Ramos (cell line): ENCODE measurements around the gene BBC3.
"Not testable (repeated sequence)": the region's sequence is repeated elsewhere in the genome, so short reads cannot be mapped to it uniquely, and the experiment has no call there.

Source experiments
- in situ Hi-C: fragments of 300-500 bp; cut with MboI; formaldehyde crosslinking; loops from one replicate; pipeline ENCODE4 v1.14.3; 2022; ENCODE audit warnings: low sequenced_read_pairs; ENCODE audit not compliant: unreplicated experiment

The BBC3 gene

DNA sequence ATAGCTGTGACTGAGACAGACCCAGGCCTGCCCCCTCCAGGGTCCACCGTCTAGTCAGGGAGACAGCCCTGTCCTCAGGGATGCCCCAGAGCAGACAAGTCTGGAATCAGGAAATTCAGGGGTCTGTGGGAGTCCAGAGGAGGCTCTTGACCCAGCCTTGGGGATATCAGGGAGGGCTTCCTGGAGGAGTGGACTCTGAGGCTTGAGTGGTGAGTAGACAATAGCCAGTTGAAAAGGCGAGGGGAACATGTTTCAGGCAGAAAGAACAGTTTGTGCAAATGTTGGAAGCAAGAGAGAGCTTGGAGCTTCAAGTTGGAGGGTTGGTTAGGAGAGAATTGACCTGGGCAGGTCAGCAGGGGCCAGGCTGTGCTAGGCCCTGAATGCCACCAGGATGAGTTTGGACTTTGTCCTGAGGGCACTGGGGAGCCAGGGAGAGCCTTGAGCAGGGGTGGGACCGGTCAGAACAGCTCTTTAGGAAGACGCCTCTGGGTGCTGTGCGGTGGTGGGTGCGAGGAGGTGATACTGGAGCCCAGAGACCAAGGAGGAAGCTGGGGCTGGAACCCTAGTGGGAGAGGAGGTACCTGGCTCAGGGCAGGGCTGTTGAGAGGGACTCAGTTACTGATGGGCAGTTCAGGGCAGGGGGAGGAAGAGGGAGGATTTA, 28.0 kb upstream of the BBC3 start:
- in situ Hi-C loops = no loop called here

DNA sequence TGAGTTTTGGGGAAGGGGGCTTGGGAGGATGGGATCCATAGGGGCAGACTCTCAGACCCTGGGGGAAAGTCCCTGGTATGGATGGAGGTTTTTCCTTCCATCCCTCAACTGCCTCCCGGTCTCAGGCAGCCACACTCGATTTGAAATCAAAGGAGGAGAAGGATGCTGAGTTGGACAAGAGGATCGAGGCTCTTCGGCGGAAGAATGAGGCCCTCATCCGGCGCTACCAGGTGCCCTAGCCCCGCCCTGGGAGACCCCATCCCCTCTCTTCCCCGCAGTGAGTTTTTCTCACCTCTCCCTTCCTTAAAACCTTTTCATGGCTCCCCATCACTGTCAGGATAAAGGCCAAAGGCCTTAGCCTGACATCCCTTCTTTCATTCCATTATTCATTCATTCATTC, 27.4 kb upstream of the BBC3 start:
- in situ Hi-C loops = no loop called here

DNA sequence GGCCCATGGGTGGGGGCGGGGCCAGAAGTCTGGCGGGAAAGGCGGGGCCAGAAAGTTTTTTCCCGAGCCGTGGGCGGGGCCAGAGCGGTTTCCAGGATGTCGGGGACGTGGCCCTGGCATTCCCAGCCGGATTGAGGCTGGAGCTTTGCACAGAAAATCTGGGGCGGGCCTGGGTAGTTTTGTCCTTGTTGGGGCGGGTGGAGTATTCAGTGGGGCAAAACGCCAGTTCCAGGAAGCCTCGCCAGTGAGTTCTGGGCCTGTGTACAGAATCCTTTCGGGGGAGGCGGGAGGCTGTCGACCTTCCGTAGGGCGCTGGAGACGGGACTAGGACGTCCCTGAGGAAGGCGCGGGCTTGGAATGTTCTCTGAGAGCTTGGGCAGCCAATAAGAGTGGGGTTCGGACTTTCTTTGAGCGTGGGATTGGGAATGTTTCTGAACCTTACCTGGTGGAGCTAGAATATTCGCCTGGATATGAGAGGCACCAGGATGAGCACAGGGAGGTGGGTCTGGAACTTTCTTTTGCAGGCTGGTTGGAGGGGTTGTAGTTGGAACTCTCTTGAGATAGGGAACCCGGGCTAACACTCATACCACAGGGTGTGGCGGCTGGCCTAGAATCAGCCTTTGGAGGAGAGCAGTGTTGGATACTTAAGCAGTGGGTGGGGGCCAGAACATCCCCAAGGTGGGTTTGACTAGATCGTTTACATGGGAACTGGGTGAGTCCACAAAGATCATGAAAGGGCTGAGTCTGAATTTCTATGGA, 26.6 kb upstream of the BBC3 start:
- in situ Hi-C loops = no loop called here

DNA sequence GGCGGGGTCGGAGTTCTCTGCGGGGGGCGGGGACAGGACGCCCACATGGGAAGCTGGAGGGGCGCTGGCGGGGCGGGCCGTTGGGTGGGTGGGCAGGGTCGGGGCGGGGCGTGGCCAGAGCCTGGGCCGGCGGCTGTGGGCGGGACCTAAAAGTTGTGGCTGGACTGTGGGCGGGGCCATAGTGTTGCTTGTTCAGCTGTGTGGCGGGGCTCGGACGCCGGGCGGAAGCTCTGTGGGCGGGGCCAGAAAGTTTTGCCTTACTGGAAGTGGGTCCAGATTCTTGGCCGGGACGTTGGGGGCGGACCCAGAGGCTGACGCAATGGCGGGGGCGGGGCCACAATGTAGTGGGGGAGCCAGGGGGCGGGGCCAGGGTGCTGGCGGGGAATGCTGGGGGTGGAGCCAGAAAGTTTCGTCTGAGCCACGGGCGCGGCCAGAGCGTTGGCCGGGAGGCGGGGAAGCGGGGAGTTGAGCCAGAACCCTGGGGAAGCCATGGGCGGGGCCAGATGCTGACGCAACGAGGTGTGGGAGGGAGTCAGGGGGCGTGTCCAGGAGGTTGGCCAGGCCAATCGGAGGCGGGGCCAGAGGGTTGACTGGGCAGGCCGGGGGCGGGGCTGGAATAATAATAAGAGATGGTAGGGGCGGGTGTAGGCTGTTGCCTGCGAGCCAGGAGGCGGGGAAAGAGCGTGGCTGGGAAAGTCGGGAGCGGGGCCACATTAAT, 25.9 kb upstream of the BBC3 start:
- in situ Hi-C loops = no loop called here

DNA sequence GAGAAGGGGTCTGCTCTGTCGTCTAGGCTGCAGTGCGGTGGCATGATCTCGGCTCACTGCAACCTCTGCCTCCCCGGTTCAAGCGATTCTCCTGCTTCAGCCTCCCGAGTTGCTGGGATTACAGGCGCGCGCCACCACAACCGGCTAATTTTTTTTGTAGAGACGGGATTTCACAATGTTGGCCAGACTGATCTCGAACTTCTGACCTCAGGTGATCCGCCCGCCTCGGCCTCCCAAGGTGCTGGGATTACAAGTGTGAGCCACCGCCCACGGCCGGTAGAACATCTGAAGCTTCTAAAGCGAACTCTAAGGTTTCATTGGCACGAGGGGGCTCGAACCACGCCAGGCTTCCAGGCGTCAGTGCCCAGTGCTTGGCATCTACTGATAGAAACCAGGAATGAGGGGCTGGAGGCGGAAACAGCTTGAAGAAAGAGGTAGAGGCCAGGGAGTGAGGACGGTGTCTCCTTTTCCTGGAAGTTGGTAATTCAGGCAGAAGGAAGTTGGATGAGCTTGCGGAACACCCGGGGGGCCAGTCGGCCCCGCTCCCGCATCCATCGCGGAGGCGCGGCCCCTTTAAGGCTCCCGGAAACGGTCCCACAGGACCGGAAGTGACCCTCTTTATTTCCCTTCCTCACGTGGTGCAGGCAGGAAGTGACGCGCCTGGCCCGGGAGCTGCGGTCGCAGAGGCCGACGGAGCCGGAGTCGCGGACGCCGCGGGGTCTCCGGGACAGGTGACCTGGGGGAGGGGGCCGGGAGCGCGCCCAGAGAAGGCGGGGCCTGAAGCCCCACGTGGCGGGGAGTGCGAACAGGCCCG, 25.1 kb upstream of the BBC3 start, which contains the start of gene CCDC9:
CCDC9 (plus strand) TSS at position 647 of the 814 bp plus-strand sequence. CDS start 1,876 bp downstream, outside the sequence.
- in situ Hi-C loops = no loop called here

DNA sequence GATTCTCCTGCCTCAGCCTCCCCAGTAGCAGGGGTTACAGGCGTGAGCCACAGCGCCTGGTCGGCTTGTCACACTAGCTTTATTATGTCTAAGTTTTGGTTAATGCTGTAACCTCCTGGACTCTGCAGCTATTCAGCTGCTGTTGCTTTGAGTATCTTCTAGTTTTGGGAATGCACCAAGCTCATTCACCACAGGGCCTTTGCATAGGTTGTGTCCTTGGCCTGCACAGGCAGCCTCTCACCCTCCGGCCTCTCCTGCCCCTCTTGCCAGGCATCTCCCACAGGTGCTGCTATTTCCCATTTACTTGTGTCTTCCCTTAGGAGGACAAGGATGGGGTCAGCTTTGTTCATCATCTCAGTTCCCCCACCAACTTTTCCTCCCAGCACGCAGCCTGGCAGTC, 23.0 kb upstream of the BBC3 start:
- in situ Hi-C loops = no loop called here

DNA sequence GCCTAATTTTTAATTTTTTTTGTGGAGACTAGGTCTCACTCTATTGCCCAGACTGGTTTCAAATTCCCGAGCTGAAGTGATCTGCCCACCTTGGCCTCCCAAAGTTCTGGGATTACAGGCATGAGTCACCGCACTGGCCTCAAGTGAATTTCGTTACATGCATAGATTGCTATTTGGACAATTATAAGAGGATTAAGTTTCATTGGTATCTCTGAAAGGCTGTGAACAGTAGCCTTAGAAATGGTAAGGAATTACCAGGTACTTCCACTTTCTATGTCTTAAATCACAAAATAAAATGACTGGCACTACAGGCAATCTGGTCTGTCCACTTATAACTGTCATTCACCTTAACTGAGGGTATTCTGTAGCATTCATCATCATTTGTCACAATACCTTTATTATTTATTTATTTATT, 22.5 kb upstream of the BBC3 start:
- in situ Hi-C loops = no loop called here

DNA sequence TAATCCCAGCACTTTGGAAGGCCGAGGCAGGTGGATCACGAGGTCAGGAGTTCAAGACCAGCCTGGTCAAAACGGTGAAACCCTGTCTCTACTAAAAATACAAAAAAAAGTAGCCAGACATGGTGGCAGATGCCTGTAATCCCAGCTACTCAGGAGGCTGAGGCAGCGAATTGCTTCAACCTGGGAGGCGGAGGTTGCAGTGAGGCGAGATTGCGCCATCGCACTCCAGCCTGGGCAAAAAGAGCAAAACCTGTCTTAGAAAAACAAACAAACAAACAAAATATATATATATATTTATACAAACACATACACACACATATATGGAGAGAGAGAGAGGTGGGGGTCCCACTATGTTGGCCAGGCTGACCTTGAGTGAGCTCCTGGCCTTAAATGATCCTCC, 22.0 kb upstream of the BBC3 start:
- in situ Hi-C loops = not testable (repeated sequence)

DNA sequence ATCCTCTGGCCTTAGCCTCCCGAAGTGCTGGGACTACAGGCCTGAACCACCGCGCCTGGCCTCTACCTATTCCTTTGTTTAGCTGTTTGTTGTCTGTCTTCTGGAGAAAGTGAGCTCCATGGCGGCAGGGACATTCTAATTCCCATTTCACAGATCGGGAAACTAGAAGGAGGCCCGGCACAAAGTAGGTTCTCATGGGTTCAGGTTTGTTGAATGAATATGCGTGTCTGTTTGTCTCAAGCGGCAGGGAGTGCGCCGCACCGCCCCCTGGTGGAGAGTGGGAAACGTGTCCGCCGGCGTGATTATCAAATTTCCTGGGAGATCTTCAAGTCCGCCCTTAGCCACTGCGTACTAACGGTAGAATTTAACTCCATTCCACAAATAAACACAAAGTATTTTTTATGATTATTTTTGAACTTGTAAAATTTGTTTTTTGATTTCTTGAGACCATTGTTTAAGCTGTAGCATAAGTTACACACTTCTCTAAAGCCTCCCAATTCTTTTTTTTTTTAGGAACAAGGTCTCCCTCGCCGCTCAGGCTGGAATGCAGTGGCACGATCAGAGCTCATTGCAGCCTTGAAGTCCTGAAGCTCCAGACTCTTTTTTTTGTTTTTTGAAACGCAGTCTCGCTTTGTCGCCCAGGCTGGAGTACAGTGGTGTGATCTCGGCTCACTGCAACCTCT, 16.4 kb upstream of the BBC3 start:
- in situ Hi-C loops = loop anchor here (5.0 kb wide), 1 partner anchor 35 kb away; no protein-coding TSS in a partner anchor

DNA sequence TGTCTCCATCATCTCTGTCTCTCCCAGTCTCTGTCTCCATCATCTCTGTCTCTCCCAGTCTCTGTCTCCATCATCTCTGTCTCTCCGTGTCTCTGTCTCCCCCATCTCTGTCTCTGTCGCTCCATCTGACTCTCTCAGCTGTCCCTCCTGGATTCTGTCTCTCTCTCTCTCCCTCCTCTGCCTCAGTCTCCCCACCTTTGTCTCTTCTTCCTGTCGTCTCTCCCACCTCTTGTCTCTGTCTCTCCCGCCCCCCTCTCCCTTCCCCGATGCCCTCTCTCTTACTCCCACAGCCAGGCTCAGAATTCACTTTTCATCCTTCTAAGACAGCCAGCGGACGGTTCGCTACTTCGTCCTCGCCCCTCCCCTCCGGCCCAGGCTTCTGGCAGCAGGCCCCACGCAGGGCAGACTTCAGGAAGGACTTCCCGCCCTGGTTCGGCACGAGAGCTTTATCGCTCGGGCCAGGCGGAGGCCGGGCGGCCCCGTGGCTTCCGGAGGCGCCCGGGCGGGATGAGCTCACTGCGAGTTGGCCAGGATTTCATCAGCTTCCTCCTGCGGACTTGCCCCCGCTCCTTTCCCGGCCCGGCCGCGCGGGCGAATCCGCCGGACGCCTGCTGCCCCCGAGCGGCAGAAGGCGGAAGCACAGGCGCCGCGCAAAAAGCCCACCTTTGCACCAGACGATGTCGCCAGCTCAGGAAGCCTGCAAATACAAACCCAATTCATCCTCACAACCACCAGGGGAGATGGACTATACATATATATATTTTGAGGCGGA, 13.0 kb upstream of the BBC3 start:
- in situ Hi-C loops = no loop called here

DNA sequence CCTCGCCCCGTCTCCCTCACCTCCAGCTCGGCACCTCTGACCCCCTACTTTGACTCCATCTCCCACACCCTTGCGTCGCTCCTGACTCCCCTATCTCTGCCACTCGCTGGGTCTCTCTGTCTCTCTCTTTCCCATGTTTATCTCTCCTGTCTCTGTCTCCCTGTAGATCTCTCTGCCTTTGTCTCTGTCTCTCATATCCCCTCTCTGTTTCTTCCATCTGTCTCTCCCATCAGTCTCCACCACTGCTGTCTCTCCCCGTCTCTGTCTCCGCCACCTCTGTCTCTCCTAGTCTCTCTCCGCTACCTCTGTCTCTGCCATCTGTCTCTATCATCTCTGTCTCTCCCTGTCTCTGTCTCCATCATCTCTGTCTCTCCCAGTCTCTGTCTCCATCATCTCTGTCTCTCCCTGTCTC, 12.4 kb upstream of the BBC3 start:
- in situ Hi-C loops = no loop called here

DNA sequence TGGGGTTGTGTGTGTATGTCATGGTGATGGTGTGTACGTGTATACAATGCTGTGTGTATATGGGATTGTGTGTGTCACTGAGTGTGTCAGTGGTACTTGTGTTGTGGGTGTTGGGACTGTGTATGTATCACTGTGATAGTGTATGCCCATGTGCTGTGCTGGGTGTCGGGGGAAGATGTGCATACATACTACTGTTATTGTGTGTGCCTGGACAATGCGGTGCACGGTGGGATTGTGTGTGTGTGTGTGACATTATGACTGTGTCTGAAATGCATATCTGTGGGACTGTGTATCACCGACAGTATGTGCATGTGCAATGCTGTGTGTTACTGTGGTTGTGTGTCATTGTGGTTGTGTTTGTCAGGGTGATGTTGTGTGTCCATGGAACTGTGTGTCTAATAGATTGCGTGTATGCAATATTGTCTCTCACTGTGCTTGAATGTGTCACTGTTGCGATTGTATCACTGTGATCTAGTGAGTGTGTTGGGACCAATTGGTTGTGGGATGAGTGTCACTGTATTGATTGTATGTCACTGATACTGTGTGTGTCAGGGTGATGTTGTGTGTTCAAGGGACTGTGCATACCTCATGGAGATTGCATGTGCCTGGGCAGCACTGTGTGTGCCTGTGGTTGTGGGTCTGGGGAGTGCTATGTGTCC, 11.0 kb upstream of the BBC3 start:
- in situ Hi-C loops = no loop called here

DNA sequence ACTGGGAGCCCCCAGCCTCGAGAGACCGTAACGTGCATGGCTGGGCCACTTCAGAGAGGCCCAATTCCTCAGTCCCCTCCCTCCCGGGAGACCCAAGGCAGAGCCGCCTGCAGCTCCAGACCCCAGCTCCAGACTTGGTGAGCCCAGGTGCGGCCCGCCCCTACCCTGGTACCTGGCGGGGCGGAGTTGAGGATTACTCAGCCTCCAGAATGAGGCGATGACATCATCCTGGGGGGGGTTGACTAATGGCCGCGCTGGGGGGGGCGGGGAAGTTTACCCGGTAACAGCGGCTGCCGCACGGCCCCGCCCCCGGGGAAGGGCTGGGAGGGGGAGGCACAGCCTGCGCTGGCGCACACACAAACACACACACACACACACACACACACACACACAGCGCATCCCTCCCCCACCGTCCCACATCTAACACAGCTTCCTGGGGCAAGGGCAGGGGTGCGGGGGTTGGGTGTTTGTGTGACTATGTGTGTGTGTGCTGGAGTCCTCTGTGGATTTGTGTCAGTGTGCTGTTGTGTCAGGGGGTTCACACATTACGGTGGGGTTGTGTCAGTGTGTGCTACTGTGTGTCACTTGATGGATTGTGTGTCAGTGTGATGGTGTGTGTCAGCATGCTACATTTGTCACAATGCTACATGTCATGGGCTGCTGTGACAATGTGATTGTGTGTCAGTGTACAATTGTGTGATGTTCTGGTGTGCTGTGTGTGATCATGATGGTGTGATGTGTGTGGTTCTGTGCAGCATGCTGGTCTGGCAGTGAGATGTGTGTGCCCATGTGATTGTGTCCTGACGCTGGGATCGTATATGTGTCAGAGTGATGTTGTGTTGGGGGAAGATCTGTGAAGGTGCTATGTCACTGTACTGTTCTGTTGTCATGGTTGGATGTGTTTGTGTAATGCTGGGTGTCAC, 10.3 kb upstream of the BBC3 start:
- in situ Hi-C loops = no loop called here

DNA sequence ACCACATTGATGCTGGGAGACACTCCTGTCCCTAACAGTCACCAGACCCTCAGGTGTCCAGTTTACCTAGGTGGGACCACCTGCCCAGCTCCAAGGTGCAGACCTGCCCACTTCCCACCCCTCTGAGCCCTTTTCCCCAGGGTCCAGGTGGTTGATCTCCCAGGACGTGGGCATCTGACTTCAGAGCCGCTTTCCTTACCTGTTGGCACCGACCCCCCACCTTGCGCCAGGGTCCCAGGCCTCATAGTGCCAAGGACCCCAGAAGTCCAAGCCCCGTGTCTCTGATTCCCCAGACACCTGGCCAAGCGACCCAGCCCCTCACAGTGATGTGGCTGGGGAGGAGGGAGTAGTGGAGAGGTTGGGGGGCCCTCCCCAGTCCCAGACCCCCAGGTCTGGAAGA, 9.6 kb upstream of the BBC3 start:
- in situ Hi-C loops = no loop called here

DNA sequence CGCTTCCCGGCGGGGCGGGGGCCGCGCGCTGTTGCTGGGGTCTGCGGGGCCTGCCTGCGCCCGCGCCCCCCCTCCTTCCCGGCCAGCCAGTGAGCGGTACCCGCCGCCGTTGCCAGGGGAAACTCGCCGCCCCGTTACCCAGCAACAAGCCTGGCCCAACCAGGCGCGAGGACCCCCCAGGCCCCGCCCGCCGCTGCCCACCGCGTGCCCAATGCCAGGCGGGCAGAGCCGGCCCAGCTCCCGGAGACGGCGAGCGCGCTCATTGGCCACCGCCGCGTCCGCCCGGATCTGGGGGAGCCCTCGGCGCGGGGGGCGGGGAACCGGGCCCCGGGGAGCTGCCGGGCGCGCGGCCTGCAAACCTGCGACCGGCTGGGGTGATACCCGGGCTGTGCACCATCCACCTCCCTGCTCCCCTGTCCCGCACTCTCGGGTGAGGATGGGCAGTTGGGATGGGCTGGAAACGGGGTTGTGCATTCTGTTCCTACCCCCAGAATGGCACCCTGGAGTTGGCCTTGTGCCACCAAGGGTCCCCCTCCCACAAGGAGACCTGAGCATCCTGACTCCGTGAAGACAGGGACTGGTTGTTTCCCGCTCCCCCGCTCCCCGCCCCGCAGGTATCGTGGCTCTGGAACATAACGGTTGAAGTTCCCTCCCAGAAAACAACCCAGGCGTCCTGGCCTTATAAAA, 8.8 kb upstream of the BBC3 start:
- in situ Hi-C loops = no loop called here

DNA sequence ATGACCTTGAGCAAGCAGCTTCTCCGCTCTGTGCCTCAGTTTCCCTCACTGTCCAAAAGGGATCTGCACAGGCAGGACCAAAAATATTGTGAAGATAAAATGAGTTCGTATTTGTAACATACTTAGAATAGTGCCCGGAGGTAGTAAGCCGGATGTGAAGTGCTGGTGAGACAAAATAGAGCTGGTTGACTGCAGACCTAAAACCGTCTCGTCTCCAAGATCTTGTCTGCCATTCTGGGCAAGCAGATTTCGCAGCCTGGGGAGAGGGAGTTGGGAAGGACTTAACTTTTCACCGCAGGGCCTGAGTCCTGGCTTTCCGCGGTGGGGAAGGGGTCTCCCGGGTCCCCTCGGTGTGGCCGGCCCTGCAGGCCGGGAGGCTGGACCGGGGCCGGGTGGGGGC, 8.2 kb upstream of the BBC3 start:
- in situ Hi-C loops = no loop called here

DNA sequence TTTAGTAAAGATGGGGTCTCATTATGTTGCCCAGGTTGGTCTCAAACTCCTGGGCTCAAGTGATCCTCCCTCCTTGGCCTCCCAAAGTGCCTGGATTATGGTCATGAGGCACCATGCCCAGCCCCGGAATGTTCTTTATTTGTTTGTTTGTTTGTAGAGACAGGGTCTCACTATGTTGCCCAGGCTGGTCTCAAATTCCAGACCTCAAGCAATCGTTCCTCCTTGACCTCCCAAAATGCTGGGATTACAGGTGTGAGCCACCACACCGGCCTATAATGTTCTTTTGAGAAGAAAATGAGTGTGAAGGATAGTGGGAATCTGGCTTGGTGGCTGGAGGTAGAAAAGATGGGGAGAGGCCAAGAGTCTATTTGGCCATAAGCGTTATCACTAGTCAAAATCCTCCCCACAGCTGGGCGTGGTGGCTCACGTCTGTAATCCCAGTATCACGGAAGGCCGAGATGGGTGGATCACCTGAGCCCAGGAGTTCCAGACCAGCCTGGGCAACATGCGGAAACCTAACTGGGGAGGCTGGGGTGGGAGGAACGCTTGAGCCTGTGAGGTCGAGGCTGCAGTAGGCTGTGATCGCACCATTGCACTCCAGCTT, 5.2 kb upstream of the BBC3 start:
- in situ Hi-C loops = no loop called here
